Vagina (tissue), 2 donors: ENCODE measurements around the gene IFNAR2.

Source experiments
- CTCF ChIP-seq, 3 experiments: fragments of 450-650 bp in 2 of 3; fragments of 200-600 bp in 1 of 3; sonication (generic) in 1 of 3; IDR thresholded peaks; one replicate each; pipeline ENCODE4 v1.5.1; 2017 to 2019; ENCODE audit warnings: antibody characterized with exemption in 3 of 3, mild to moderate bottlenecking in 2 of 3, moderate library complexity in 2 of 3
- POLR2A ChIP-seq, 2 donors: fragments of 450-650 bp; IDR thresholded peaks; one replicate each; pipeline ENCODE4 v1.6.1; 2017; ENCODE audit warnings: antibody characterized with exemption in 2 of 2, mild to moderate bottlenecking in 2 of 2, moderate library complexity in 2 of 2

- TF ChIP-seq CTCF (IDR thresholded peaks at IDR 0.05): no peak
- TF ChIP-seq POLR2A (IDR thresholded peaks at IDR 0.05): no peak
Measured at GRCh38 chr21:33270986-33271385, 41.2 kb downstream of the IFNAR2 start.
